ENCODE measurements around the gene TMEM255B. TPM values are rescaled to one million over a fixed set of nuclear protein-coding genes. Genes with fewer than 3 reads are reported as not detected.

Gene TMEM255B
- total and polyA plus RNA-seq, 5 donors from 2014 or later = 0.02 to 1.3 (median 0.11) TPM; not detected in 1

DNA sequence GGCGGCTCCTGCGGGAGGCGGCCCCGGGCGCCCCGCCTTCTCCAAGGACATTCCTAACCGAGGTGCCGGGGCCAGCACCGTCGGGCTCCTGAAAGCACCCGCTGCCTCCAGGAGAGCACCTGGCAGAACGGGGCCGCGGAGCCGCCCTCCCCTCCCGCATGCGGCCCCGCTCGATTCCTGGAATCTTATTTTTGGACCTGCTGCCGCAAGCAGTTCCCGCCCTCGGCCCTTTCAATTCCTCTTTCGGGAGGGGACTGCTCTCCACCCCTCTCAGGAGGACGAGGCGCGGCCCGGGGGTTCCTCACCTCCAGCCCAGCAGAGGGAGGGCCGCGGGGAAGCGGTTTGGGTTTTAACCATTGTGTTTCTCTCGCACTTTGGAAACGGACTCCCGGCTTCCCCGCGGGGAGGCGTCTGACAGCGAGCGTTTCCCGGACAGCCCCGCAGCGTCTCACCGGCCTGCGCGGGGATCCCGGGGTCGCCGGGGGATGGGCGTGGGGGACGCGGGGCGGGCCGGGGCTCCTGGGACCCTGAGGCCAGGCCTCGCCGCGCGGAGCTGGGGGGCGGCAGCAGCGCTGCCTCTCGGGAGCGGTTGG is 104.0 kb downstream of the TMEM255B start:
- peaks cover 43% of the 10 kb centered on the region for H3K27me3 Mint-ChIP-seq
- H3K9me3 Mint-ChIP-seq = peaks cover 0 to 4% (median 1%) of the 10 kb centered on the region in 7 donors
- H3K4me1 Mint-ChIP-seq = peaks cover 0 to 20% (median 7%) of the 10 kb centered on the region in 4 donors
- Histone ChIP-seq H3K36me3 (ENCODE audit: control insufficient read depth, insufficient read depth, low read length) (no peaks in the 10 kb centered on the region), H3K4me1 (ENCODE audit: control insufficient read depth, insufficient read depth, low read length, poor library complexity, severe bottlenecking) (peaks cover 12% of the 10 kb centered on the region), H3K27ac (ENCODE audit: insufficient read depth, low read length, poor library complexity, severe bottlenecking) (no peak overlapping the region), H3K27me3 (ENCODE audit: control insufficient read depth, insufficient read depth, low read length) (peaks cover 28% of the 10 kb centered on the region), H3K9me3 (ENCODE audit: control insufficient read depth in 2 of 2, low read length in 2 of 2) (peaks cover 0 to 2% of the 10 kb centered on the region in 2 experiments), H3K4me3 (ENCODE audit: low read depth, low read length) (no peak overlapping the region)
- no peaks in the 10 kb centered on the region for H3K36me3 Mint-ChIP-seq
- H3K27ac Mint-ChIP-seq = no peak overlapping the region
- no peak for ATAC-seq (ENCODE audit: low read depth in 2 of 2)
- H3K4me3 Mint-ChIP-seq = peak overlapping the region in 2 of 4 donors; percentile 28 to 64
- peak in 1 of 3 donors; percentile 2 for DNase-seq

DNA sequence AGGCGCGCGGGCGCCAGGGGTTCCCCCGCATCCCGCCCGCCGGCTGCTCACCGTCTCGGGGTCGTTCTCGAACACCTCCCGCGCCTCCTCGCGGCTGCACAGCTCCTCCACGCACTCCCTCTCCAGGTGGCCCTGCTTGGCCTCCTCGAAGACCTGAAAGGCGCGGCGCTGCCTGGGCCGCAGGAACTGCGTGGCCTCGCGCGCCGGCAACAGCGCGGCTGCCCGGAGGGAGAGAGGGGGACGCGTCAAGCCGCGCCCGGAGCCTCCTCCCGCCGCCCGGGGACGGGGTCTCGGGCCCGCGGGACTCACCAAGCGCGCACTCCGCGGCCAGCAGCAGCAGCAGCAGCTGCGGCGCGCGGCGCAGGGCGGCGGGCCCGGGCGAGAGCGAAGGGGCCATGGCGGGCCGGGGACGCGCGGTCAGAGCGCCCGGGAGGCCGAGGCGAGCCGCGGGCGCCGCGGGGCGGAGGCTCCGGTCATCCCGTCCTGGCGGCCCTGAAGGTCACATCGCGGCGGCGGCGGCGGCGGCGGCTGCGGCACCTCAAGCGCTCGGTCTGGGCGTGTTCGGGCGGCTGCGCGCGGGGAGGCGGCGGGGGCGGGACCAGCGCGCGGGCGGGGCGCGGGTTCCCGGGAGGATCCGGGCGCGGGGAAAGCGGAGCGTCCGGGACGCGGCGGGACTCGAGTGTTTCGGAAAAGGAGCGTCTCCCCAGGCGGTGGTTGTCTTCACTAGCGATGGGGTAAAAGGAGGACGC is 104.7 kb downstream of the TMEM255B start, which contains the start of gene GAS6:
Gene GAS6, minus strand, starts transcription at position 553 of the 749 bp plus-strand sequence. Its CDS starts 156 bp downstream, at position 397.
- Histone ChIP-seq H3K4me3 (ENCODE audit: low read depth, low read length) (no peak within 1 kb of the TSS), H3K27ac (ENCODE audit: insufficient read depth, low read length, poor library complexity, severe bottlenecking) (no peak within 1 kb of the TSS), H3K36me3 (ENCODE audit: control insufficient read depth, insufficient read depth, low read length) (no peaks in the 10 kb centered on the region), H3K9me3 (ENCODE audit: control insufficient read depth in 2 of 2, low read length in 2 of 2) (peaks cover 0 to 2% of the 10 kb centered on the region in 2 experiments), H3K27me3 (ENCODE audit: control insufficient read depth, insufficient read depth, low read length) (peaks cover 30% of the 10 kb centered on the region), H3K4me1 (ENCODE audit: control insufficient read depth, insufficient read depth, low read length, poor library complexity, severe bottlenecking) (peaks cover 12% of the 10 kb centered on the region)
- Mint-ChIP-seq H3K4me1 (peaks cover 0 to 20% (median 7%) of the 10 kb centered on the region in 4 donors), H3K36me3 (no peaks in the 10 kb centered on the region), H3K27me3 (peaks cover 48% of the 10 kb centered on the region), H3K27ac (no peak within 1 kb of the TSS), H3K9me3 (peaks cover 0 to 4% (median 2%) of the 10 kb centered on the region in 7 donors), H3K4me3 (peak within 1 kb of the TSS; percentile 37 to 86 (median 74))
- peak in 1 of 2 donors; percentile 44 for ATAC-seq (ENCODE audit: low read depth in 2 of 2)
- peak in 1 of 3 donors; percentile 5 for DNase-seq

DNA sequence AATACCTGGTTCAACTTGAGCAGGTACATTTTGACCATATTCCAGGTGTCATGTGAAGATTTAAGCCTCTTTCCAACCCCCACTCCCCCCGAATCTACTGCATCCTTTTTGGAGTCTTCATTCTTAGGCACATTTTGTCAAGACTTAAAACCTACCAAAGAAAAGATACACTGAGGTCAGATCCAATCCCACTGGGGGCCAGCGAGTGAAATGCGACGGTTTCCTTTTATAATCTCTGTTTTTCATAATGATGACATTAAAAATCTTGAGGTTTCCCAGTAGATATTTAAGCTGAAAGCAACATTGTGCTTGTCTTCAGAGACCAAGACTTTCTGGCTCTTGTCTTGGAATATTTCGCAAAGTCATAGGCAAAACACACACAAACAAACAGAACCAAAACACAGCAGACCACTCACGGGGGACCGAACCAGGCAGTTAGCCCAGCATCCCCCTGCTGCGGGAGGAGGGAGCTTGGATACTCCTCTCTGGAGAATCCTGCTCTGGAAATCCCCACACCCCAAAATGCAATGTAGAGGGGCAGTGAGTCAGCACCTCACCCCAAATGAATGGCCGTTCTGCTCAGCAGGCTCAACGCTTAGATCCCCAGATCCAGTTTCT is 105.4 kb downstream of the TMEM255B start:
- Histone ChIP-seq H3K27me3 (ENCODE audit: control insufficient read depth, insufficient read depth, low read length) (peaks cover 30% of the 10 kb centered on the region), H3K27ac (ENCODE audit: insufficient read depth, low read length, poor library complexity, severe bottlenecking) (no peak overlapping the region), H3K36me3 (ENCODE audit: control insufficient read depth, insufficient read depth, low read length) (no peaks in the 10 kb centered on the region), H3K4me1 (ENCODE audit: control insufficient read depth, insufficient read depth, low read length, poor library complexity, severe bottlenecking) (peaks cover 12% of the 10 kb centered on the region), H3K4me3 (ENCODE audit: low read depth, low read length) (no peak overlapping the region), H3K9me3 (ENCODE audit: control insufficient read depth in 2 of 2, low read length in 2 of 2) (peaks cover 0 to 2% of the 10 kb centered on the region in 2 experiments)
- H3K9me3 Mint-ChIP-seq = peaks cover 0 to 4% (median 2%) of the 10 kb centered on the region in 7 donors
- peaks cover 50% of the 10 kb centered on the region for H3K27me3 Mint-ChIP-seq
- DNase-seq (no peak), ATAC-seq (ENCODE audit: low read depth in 2 of 2) (no peak)
- peaks cover 0 to 20% (median 7%) of the 10 kb centered on the region in 4 donors for H3K4me1 Mint-ChIP-seq
- H3K36me3 Mint-ChIP-seq = no peaks in the 10 kb centered on the region
- H3K4me3 Mint-ChIP-seq = peak overlapping the region; percentile 37 to 86 (median 74)
- H3K27ac Mint-ChIP-seq = no peak overlapping the region

DNA sequence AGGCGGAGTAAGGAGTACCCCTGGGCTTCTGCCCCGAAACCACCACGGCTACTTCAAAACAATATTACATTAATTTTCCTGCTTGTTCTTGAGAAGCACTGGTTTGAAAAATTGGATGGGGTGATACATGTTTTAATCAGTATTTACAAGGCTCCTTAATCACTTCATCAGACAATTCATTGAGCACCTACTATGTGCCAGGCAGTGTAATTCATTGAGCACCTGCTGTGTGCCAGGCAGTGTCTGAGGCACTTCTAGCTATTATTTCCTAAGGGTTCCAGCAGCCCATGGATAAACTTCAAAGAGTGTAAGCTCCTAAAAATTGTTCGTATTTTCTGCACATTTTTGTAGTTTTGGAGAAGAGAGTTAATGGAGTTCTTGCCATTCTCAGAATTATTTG is 106.4 kb downstream of the TMEM255B start:
- peaks cover 57% of the 10 kb centered on the region for H3K27me3 Mint-ChIP-seq
- H3K4me3 Mint-ChIP-seq = peak overlapping the region in 2 of 4 donors; percentile 48 to 49
- H3K27ac Mint-ChIP-seq = no peak overlapping the region

More for the DNA sequence above, 106.4 kb downstream of the TMEM255B start:
- no peak overlapping the region for H3K4me3 ChIP-seq (ENCODE audit: low read depth, low read length)
- no peak overlapping the region for H3K27ac ChIP-seq (ENCODE audit: insufficient read depth, low read length, poor library complexity, severe bottlenecking)
- peaks cover 12% of the 10 kb centered on the region for H3K4me1 ChIP-seq (ENCODE audit: control insufficient read depth, insufficient read depth, low read length, poor library complexity, severe bottlenecking)
- H3K27me3 ChIP-seq (ENCODE audit: control insufficient read depth, insufficient read depth, low read length) = peaks cover 30% of the 10 kb centered on the region
- peaks cover 0 to 2% of the 10 kb centered on the region in 2 experiments for H3K9me3 ChIP-seq (ENCODE audit: control insufficient read depth in 2 of 2, low read length in 2 of 2)
- DNase-seq (no peak), ATAC-seq (ENCODE audit: low read depth in 2 of 2) (no peak)
- no peaks in the 10 kb centered on the region for H3K36me3 Mint-ChIP-seq
- no peaks in the 10 kb centered on the region for H3K36me3 ChIP-seq (ENCODE audit: control insufficient read depth, insufficient read depth, low read length)
- H3K9me3 Mint-ChIP-seq = peaks cover 0 to 4% (median 2%) of the 10 kb centered on the region in 7 donors
- H3K4me1 Mint-ChIP-seq = peaks cover 0 to 20% (median 6%) of the 10 kb centered on the region in 4 donors

Other genes with a start within 250 kb of the TMEM255B start
- gene TFDP1, start 174.5 kb upstream of the TMEM255B start, total RNA-seq = 31.1 TPM
- gene TFDP1, start 174.5 kb upstream of the TMEM255B start, polyA plus RNA-seq = 10 to 100 TPM; 34.0 to 64.3 (median 49.2) TPM
- gene ATP4B, start 101.0 kb upstream of the TMEM255B start, total RNA-seq = not detected
- gene ATP4B, start 101.0 kb upstream of the TMEM255B start, polyA plus RNA-seq = not detected
- not detected for gene GRK1, start 92.0 kb upstream of the TMEM255B start, total RNA-seq
- not detected for gene GRK1, start 92.0 kb upstream of the TMEM255B start, polyA plus RNA-seq
- gene GAS6, start 104.8 kb downstream of the TMEM255B start, total RNA-seq = 2.8 TPM
- gene GAS6, start 104.8 kb downstream of the TMEM255B start, polyA plus RNA-seq = under 1 TPM in 2 of 4 donors, not detected in 2; 0.29 to 0.34 TPM
- 21.2 TPM for gene C13orf46, start 214.8 kb downstream of the TMEM255B start, total RNA-seq
- gene C13orf46, start 214.8 kb downstream of the TMEM255B start, polyA plus RNA-seq = 1 to 10 TPM in 1 of 4 donors, under 1 TPM in 3; 0.16 to 1.6 (median 0.45) TPM